PC-3 (cell line): ENCODE data around the gene ZSWIM8. TPM values are rescaled to one million over a fixed set of nuclear protein-coding genes. Genes with fewer than 3 reads are reported as not detected.

Experiments used
- ATAC-seq: fragments of 200-7000 bp; cut with Tn5 transposase; 2 replicates; pipeline ENCODE4 v1.9.1; 2020; ENCODE audit warnings: mild to moderate bottlenecking, moderate library complexity
- BruUV-seq: library from RNA; stranded (reverse); fragments of 400-500 nt; replicated peaks from 2 replicates; lab custom pipeline; 2021; lab: Mats Ljungman, UMichigan
- CTCF ChIA-PET: fragments of 300-600 bp; sonication (Branson Sonifier 250); formaldehyde crosslinking; loops from one replicate; lab custom pipeline; 2022; ENCODE audit warnings: antibody characterized with exemption; lab: Charles Lee
- POLR2A ChIA-PET: fragments of 300-600 bp; sonication (Branson Sonifier 250); formaldehyde crosslinking; loops from one replicate; lab custom pipeline; 2022; ENCODE audit warnings: antibody characterized with exemption; ENCODE audit not compliant: unreplicated experiment; lab: Charles Lee
- DNase-seq: peaks from one replicate; pipeline ENCODE4 v3.0.0-alpha.2; 2015
- H2AFZ ChIP-seq: fragments of 300-600 bp; sonication (generic); 2 replicates; pipeline ENCODE4 v1.6.0; 2016; ENCODE audit warnings: antibody characterized with exemption, low read length
- H3F3A ChIP-seq: fragments of 300-600 bp; sonication (generic); one replicate; pipeline ENCODE4 v1.6.0; 2017; ENCODE audit warnings: antibody characterized with exemption, low read length, control low read depth, mild to moderate bottlenecking; ENCODE audit not compliant: unreplicated experiment
- H3K27ac ChIP-seq: fragments of 300-600 bp; sonication (generic); 2 replicates; pipeline ENCODE4 v1.5.1; 2016; ENCODE audit warnings: mild to moderate bottlenecking, low read length
- H3K27me3 ChIP-seq: fragments of 300-600 bp; sonication (generic); 2 replicates; pipeline ENCODE4 v1.6.1; 2016; ENCODE audit warnings: low read length, mixed read lengths
- H3K36me3 ChIP-seq: fragments of 300-600 bp; sonication (generic); 2 replicates; pipeline ENCODE4 v1.6.1; 2016; ENCODE audit warnings: low read depth, mixed run types, low read length, mixed read lengths
- H3K4me1 ChIP-seq: fragments of 300-600 bp; sonication (generic); 2 replicates; pipeline ENCODE4 v1.5.1; 2016; ENCODE audit warnings: low read length; ENCODE audit not compliant: insufficient read depth
- H3K4me2 ChIP-seq: fragments of 300-600 bp; sonication (generic); 2 replicates; pipeline ENCODE4 v1.6.0; 2016; ENCODE audit warnings: low read length
- H3K4me3 ChIP-seq: fragments of 300-600 bp; sonication (generic); 2 replicates; pipeline ENCODE4 v1.5.1; 2016; ENCODE audit warnings: mild to moderate bottlenecking, low read length, mixed read lengths
- H3K79me2 ChIP-seq: fragments of 300-600 bp; sonication (generic); 2 replicates; pipeline ENCODE4 v1.6.1; 2017; ENCODE audit warnings: low read length, mixed read lengths
- H3K9ac ChIP-seq: fragments of 300-600 bp; sonication (generic); 2 replicates; pipeline ENCODE4 v1.6.0; 2016; ENCODE audit warnings: mild to moderate bottlenecking, low read length
- H3K9me2 ChIP-seq: fragments of 300-600 bp; sonication (generic); replicated peaks from 2 replicates; pipeline ENCODE4 v1.6.1; 2016; ENCODE audit warnings: mixed run types, low read length, mixed read lengths
- H3K9me3 ChIP-seq: fragments of 300-600 bp; sonication (generic); 2 replicates; pipeline ENCODE4 v1.6.1; 2016; ENCODE audit warnings: low read length, mixed read lengths
- H4K20me1 ChIP-seq: fragments of 300-600 bp; sonication (generic); 2 replicates; pipeline ENCODE4 v1.6.1; 2016; ENCODE audit warnings: low read length, mixed read lengths
- EZH2 ChIP-seq: fragments of 300-600 bp; sonication (generic); IDR thresholded peaks from one replicate; pipeline ENCODE4 v1.6.1; 2017; ENCODE audit warnings: antibody characterized with exemption, mild to moderate bottlenecking, low read length; ENCODE audit not compliant: unreplicated experiment
- EZH2phosphoT487 ChIP-seq: fragments of 300-600 bp; sonication (generic); IDR thresholded peaks from 2 replicates; pipeline ENCODE4 v1.6.1; 2018; ENCODE audit warnings: mild to moderate bottlenecking, antibody characterized with exemption, low read length, borderline replicate concordance
- intact Hi-C: fragments of 100-400 bp; cut with micrococcal nuclease; formaldehyde crosslinking; loops from 2 replicates; pipeline ENCODE4 v1.9.0; 2023
- total RNA-seq: library from RNA; depleted of rRNA; stranded (reverse); fragments of >200 nt; gene quantifications from 2 replicates; pipeline ENCODE4 v1.2.3, GENCODE V29; 2014
- TF ChIP-seq, protein P1 (sequence below): fragments of 300-600 bp; sonication (generic); conservative IDR thresholded peaks from 2 replicates; pipeline ENCODE4 v1.5.1; 2017; ENCODE audit warnings: antibody characterized with exemption, low read depth, mild to moderate bottlenecking, low read length

Gene ZSWIM8
- total RNA-seq, 1 experiment from 2014 or later = 152 TPM

DNA sequence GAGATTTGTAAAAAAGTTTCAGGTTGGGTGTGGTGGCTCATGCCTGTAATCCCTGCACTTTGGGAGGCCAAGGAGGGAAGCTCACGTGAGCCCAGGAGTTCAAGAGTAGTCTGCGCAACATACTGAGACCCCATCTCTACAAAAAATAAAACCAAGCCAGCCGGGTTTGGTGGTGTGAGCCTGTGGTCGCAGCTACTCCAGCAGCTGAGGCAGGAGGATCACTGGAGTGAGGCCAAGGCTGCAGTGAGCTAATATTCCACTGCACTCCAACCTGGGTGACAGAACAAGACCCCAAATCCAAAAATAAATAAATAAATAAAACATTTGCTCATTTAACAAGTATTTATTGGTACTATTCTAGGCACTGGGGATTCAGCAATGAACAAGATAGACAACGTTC, 5.1 kb upstream of the ZSWIM8 start:
- H3K9ac ChIP-seq = no peak overlapping the region; the same call in 1 of the 2 replicates
- no TSS peak for BruUV-seq
- peaks cover 16% of the 10 kb centered on the region for H3F3A ChIP-seq
- no peaks in the 10 kb centered on the region for H3K9me2 ChIP-seq
- peak overlapping the region; percentile 66 for H3K4me3 ChIP-seq
- ATAC-seq (no peak), DNase-seq (no peak)
- H3K4me2 ChIP-seq = peak overlapping the region; percentile 86
- no peak overlapping the region for H3K27ac ChIP-seq
- no peaks in the 10 kb centered on the region for H3K9me3 ChIP-seq
- no peaks in the 10 kb centered on the region for H3K27me3 ChIP-seq
- H4K20me1 ChIP-seq = peaks cover 16% of the 10 kb centered on the region
- ChIA-PET POLR2A (interaction anchor here (0.5 to 1.2 kb wide), 2 partner anchors 17 to 51 kb away, joined by 14 to 51 read pairs; no protein-coding TSS in a partner anchor), CTCF (interaction anchor here (1.0 to 2.5 kb wide), 3 partner anchors 39 to 99 kb away, joined by 6 to 10 read pairs (median 9); no protein-coding TSS in a partner anchor)
- TF ChIP-seq EZH2 (no peak), EZH2phosphoT487 (no peak)
- TF ChIP-seq, protein P1, sequence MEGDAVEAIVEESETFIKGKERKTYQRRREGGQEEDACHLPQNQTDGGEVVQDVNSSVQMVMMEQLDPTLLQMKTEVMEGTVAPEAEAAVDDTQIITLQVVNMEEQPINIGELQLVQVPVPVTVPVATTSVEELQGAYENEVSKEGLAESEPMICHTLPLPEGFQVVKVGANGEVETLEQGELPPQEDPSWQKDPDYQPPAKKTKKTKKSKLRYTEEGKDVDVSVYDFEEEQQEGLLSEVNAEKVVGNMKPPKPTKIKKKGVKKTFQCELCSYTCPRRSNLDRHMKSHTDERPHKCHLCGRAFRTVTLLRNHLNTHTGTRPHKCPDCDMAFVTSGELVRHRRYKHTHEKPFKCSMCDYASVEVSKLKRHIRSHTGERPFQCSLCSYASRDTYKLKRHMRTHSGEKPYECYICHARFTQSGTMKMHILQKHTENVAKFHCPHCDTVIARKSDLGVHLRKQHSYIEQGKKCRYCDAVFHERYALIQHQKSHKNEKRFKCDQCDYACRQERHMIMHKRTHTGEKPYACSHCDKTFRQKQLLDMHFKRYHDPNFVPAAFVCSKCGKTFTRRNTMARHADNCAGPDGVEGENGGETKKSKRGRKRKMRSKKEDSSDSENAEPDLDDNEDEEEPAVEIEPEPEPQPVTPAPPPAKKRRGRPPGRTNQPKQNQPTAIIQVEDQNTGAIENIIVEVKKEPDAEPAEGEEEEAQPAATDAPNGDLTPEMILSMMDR = no peak
- peaks cover 46% of the 10 kb centered on the region for H3K4me1 ChIP-seq
- H3K36me3 ChIP-seq = peaks cover 25% of the 10 kb centered on the region
- H2AFZ ChIP-seq = no peak overlapping the region
- peaks cover 94% of the 10 kb centered on the region for H3K79me2 ChIP-seq
- intact Hi-C loops = no loop called here

DNA sequence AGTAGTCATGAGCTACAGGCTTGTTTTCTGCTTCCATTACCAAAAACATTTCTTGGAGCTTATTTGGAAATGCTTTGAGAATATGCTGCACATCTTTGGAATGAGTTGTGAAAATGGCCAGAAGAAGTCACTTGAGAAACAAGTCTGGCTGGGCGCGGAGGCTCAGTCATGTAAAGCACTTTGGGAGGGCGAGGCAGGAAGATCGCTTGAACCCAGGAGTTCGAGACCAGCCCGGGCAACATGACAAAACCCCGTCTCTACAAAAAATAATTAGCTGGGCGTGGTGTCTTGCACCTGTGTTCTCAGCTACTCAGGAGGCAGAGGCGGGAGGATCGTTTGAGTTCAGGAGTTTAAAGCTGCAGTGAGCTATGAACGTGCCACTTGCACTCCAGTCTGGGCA, 4.4 kb upstream of the ZSWIM8 start:
- Histone ChIP-seq H3F3A (peaks cover 16% of the 10 kb centered on the region), H3K36me3 (peaks cover 19% of the 10 kb centered on the region), H3K79me2 (peaks cover 91% of the 10 kb centered on the region), H3K9ac (peak overlapping the region; percentile 81), H3K27me3 (no peaks in the 10 kb centered on the region), H3K9me2 (no peaks in the 10 kb centered on the region), H3K4me2 (peak overlapping the region; percentile 86), H4K20me1 (peaks cover 10% of the 10 kb centered on the region; the same call in 1 of the 2 replicates), H3K4me1 (peaks cover 39% of the 10 kb centered on the region), H3K4me3 (peak overlapping the region; percentile 66), H3K27ac (no peak overlapping the region), H3K9me3 (no peaks in the 10 kb centered on the region), H2AFZ (peak overlapping the region; percentile 78)
- POLR2A ChIA-PET = interaction anchor here (0.5 to 1.7 kb wide), 7 partner anchors 8 to 322 kb away, joined by 3 to 51 read pairs (median 6); no protein-coding TSS in a partner anchor
- CTCF ChIA-PET = interaction anchor here (0.6 to 2.5 kb wide), 4 partner anchors 11 to 99 kb away, joined by 3 to 10 read pairs (median 8); no protein-coding TSS in a partner anchor
- intact Hi-C loops = loop anchor here (1.0 kb wide), 1 partner anchor 8 kb away; no protein-coding TSS in a partner anchor
- DNase-seq = peak; percentile 50
- TF ChIP-seq, protein P1 = no peak
- no peak for TF ChIP-seq EZH2phosphoT487
- ATAC-seq = no peak
- BruUV-seq = no TSS peak

DNA sequence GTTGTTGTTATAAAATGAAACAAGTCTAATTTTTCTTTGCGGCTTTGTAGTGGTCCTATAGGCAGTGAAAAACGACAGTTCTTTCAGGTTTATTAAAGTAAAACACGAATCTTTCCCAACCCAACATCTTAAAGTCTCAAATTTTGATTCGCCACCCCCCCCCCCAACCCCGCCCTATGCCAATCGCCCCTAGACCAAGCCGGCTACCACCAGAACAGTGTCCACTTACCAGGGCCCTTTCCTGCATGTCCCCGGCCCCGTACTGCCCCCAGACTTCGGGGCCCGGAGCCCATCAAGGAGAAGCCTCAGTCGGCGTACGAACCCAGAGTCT, 3.9 kb upstream of the ZSWIM8 start:
- no peaks in the 10 kb centered on the region for H3K9me3 ChIP-seq
- H3K4me3 ChIP-seq = peak overlapping the region; percentile 66
- peaks cover 91% of the 10 kb centered on the region for H3K79me2 ChIP-seq
- H4K20me1 ChIP-seq = peaks cover 13% of the 10 kb centered on the region; the same call in 1 of the 2 replicates
- peaks cover 19% of the 10 kb centered on the region for H3K36me3 ChIP-seq
- peaks cover 41% of the 10 kb centered on the region for H3K4me1 ChIP-seq
- H3K9me2 ChIP-seq = no peaks in the 10 kb centered on the region
- CTCF ChIA-PET = interaction anchor here (0.6 to 2.5 kb wide), 4 partner anchors 11 to 98 kb away, joined by 3 to 10 read pairs (median 6); no protein-coding TSS in a partner anchor
- peak overlapping the region; percentile 42 for H3K27ac ChIP-seq
- TF ChIP-seq, protein P1 = no peak
- TF ChIP-seq EZH2 (no peak), EZH2phosphoT487 (no peak)
- intact Hi-C loops = loop anchor here (1.0 kb wide), 1 partner anchor 8 kb away; no protein-coding TSS in a partner anchor
- peak overlapping the region; percentile 78 for H2AFZ ChIP-seq
- H3F3A ChIP-seq = peaks cover 16% of the 10 kb centered on the region
- peak; percentile 10 for ATAC-seq
- DNase-seq = no peak
- H3K9ac ChIP-seq = peak overlapping the region; percentile 81
- no peaks in the 10 kb centered on the region for H3K27me3 ChIP-seq
- H3K4me2 ChIP-seq = peak overlapping the region; percentile 86
- BruUV-seq = no TSS peak
- POLR2A ChIA-PET = interaction anchor here (0.5 to 1.7 kb wide), 12 partner anchors 8 to 322 kb away, joined by 3 to 51 read pairs (median 4); a partner anchor contains a TSS
